Suppressor macrophage treated with lipopolysaccharide for 4 hours (primary cell): ENCODE results near the gene SOX15.

ENCODE experiments used
- DNase-seq: peaks from one replicate; pipeline ENCODE4 v3.0.0-alpha.2; 2020

SOX15 gene

GRCh38 chr17:7556627-7557026 lies 33.3 kb downstream of the SOX15 start:
- DNase-seq = no peak

- no peak for DNase-seq
Observed at GRCh38 chr17:7555320-7555948, 34.5 kb downstream of the SOX15 start.

GRCh38 chr17:7553356-7553755 lies 36.5 kb downstream of the SOX15 start:
- no peak for DNase-seq

- DNase-seq = peak; percentile 91
Observed at GRCh38 chr17:7552621-7553051, 37.3 kb downstream of the SOX15 start.

GRCh38 chr17:7551396-7551795 lies 38.5 kb downstream of the SOX15 start:
- DNase-seq = no peak

GRCh38 chr17:7550344-7550743 lies 39.5 kb downstream of the SOX15 start:
- DNase-seq = no peak

GRCh38 chr17:7549401-7550055 lies 40.4 kb downstream of the SOX15 start:
- DNase-seq = no peak

GRCh38 chr17:7548585-7549400 lies 41.1 kb downstream of the SOX15 start, which contains the start of gene TNFSF12:
TSS of gene TNFSF12 (plus strand) at chr17:7549058. CDS start at chr17:7549154, 96 bp downstream.
- peak; percentile 62 for DNase-seq

GRCh38 chr17:7544911-7545310 lies 45.0 kb downstream of the SOX15 start:
- DNase-seq = no peak

GRCh38 chr17:7541074-7541621 lies 48.7 kb downstream of the SOX15 start:
- DNase-seq = no peak

GRCh38 chr17:7538891-7539545 lies 50.9 kb downstream of the SOX15 start:
- no peak for DNase-seq
